ENCODE measurements around the gene PRKN.

The PRKN gene

GRCh38 chr6:161374971-161375873, 1352.3 kb downstream of the PRKN start:
- Histone ChIP-seq H3K9me3 (replicated peaks in 1 of 11) (no peaks in the 10 kb centered on the region), H3K36me3 (no peaks in the 10 kb centered on the region), H3K4me1 (peaks cover 0 to 20% (median 9%) of the 10 kb centered on the region in 10 experiments; a peak in 11 of 20 replicates), H4K20me1 (no peaks in the 10 kb centered on the region; a peak in 1 of 22 replicates), H3K9ac (peak overlapping the region in 1 of 11 experiments; percentile 11; a peak in 1 of 22 replicates), H3K4me3 (no peak overlapping the region), H3K27ac (peak overlapping the region in 2 of 11 experiments; percentile 35 to 43; a peak in 4 of 22 replicates), H3K4me2 (peak overlapping the region in 5 of 11 experiments; percentile 36 to 74 (median 70); a peak in 10 of 22 replicates), H3K27me3 (no peaks in the 10 kb centered on the region)
- peak in 1 of 11 experiments; percentile 30; a peak in 1 of 22 replicates for TF ChIP-seq Cebpa-rat (IDR thresholded peaks at IDR 0.05)

- no peak for TF ChIP-seq Cebpa-rat (IDR thresholded peaks at IDR 0.05)
- Histone ChIP-seq H3K9me3 (replicated peaks in 1 of 11) (no peaks in the 10 kb centered on the region), H3K4me2 (no peak overlapping the region), H3K4me3 (no peak overlapping the region), H3K36me3 (no peaks in the 10 kb centered on the region), H3K27ac (no peak overlapping the region), H3K4me1 (peaks cover 0 to 24% (median 12%) of the 10 kb centered on the region in 10 experiments; a peak in 11 of 20 replicates), H3K9ac (no peak overlapping the region), H3K27me3 (no peaks in the 10 kb centered on the region), H4K20me1 (no peaks in the 10 kb centered on the region; a peak in 1 of 22 replicates)
Observed at GRCh38 chr6:161373905-161374451, 1353.6 kb downstream of the PRKN start.

GRCh38 chr6:161372422-161372793, 1355.2 kb downstream of the PRKN start:
- Histone ChIP-seq H3K4me3 (no peak overlapping the region), H4K20me1 (no peaks in the 10 kb centered on the region; a peak in 1 of 22 replicates), H3K4me2 (no peak overlapping the region), H3K27me3 (no peaks in the 10 kb centered on the region), H3K36me3 (no peaks in the 10 kb centered on the region), H3K27ac (no peak overlapping the region), H3K4me1 (peaks cover 0 to 26% (median 12%) of the 10 kb centered on the region in 10 experiments; a peak in 11 of 20 replicates), H3K9ac (no peak overlapping the region), H3K9me3 (replicated peaks in 1 of 11) (no peaks in the 10 kb centered on the region)
- TF ChIP-seq Cebpa-rat (IDR thresholded peaks at IDR 0.05): no peak

- no peak for TF ChIP-seq Cebpa-rat (IDR thresholded peaks at IDR 0.05)
- H4K20me1 ChIP-seq: no peaks in the 10 kb centered on the region; a peak in 1 of 22 replicates
- H3K27me3 ChIP-seq: no peaks in the 10 kb centered on the region
- no peaks in the 10 kb centered on the region for H3K36me3 ChIP-seq
- no peak overlapping the region for H3K4me3 ChIP-seq
- peaks cover 0 to 22% (median 10%) of the 10 kb centered on the region in 10 experiments; a peak in 11 of 20 replicates for H3K4me1 ChIP-seq
- H3K9me3 ChIP-seq (replicated peaks in 1 of 11): no peaks in the 10 kb centered on the region
- H3K27ac ChIP-seq: peak overlapping the region in 2 of 11 experiments; percentile 34 to 65; a peak in 3 of 22 replicates
- no peak overlapping the region for H3K4me2 ChIP-seq
- H3K9ac ChIP-seq: no peak overlapping the region
Observed at GRCh38 chr6:161370880-161371279, 1356.7 kb downstream of the PRKN start.

- Histone ChIP-seq H3K4me2 (peak overlapping the region in 2 of 11 experiments; percentile 12 to 35; a peak in 2 of 22 replicates), H3K4me1 (peaks cover 0 to 9% (median 0%) of the 10 kb centered on the region in 10 experiments; a peak in 3 of 20 replicates), H3K4me3 (no peak overlapping the region), H3K36me3 (no peaks in the 10 kb centered on the region), H3K27ac (peak overlapping the region in 1 of 11 experiments; percentile 27; a peak in 1 of 22 replicates), H3K9ac (no peak overlapping the region), H3K9me3 (replicated peaks in 1 of 11) (peaks cover 0 to 5% (median under 1%) of the 10 kb centered on the region in 11 experiments; a peak in 6 of 22 replicates), H3K27me3 (no peaks in the 10 kb centered on the region), H4K20me1 (no peaks in the 10 kb centered on the region)
- peak in 8 of 11 experiments; percentile 30 to 77 (median 52); a peak in 10 of 22 replicates for TF ChIP-seq Cebpa-rat (IDR thresholded peaks at IDR 0.05)
Observed at GRCh38 chr6:161369339-161369738, 1358.2 kb downstream of the PRKN start.

- H3K4me3 ChIP-seq: no peak overlapping the region
- H3K27ac ChIP-seq: peak overlapping the region in 1 of 11 experiments; percentile 27; a peak in 1 of 22 replicates
- H4K20me1 ChIP-seq: no peaks in the 10 kb centered on the region
- peaks cover 0 to 9% (median 0%) of the 10 kb centered on the region in 10 experiments; a peak in 3 of 20 replicates for H3K4me1 ChIP-seq
- H3K36me3 ChIP-seq: no peaks in the 10 kb centered on the region
- TF ChIP-seq Cebpa-rat (IDR thresholded peaks at IDR 0.05): no peak
- H3K4me2 ChIP-seq: no peak overlapping the region; a peak in 1 of 22 replicates
- no peaks in the 10 kb centered on the region for H3K27me3 ChIP-seq
- H3K9ac ChIP-seq: no peak overlapping the region
- H3K9me3 ChIP-seq (replicated peaks in 1 of 11): peaks cover 6 to 13% (median 9%) of the 10 kb centered on the region in 11 experiments; a peak in 21 of 22 replicates
Observed at GRCh38 chr6:161368514-161368913, 1359.1 kb downstream of the PRKN start.

GRCh38 chr6:161367472-161367871, 1360.1 kb downstream of the PRKN start:
- no peak for TF ChIP-seq Cebpa-rat (IDR thresholded peaks at IDR 0.05)
- Histone ChIP-seq H3K27ac (no peak overlapping the region), H3K27me3 (no peaks in the 10 kb centered on the region), H3K9me3 (replicated peaks in 1 of 11) (peaks cover 16 to 24% (median 20%) of the 10 kb centered on the region in 11 experiments), H3K9ac (no peak overlapping the region), H3K4me2 (no peak overlapping the region), H3K4me1 (peaks cover 0 to 9% (median 0%) of the 10 kb centered on the region in 10 experiments; a peak in 3 of 20 replicates), H3K4me3 (no peak overlapping the region), H3K36me3 (no peaks in the 10 kb centered on the region), H4K20me1 (no peaks in the 10 kb centered on the region)

GRCh38 chr6:161366301-161366923, 1361.2 kb downstream of the PRKN start:
- Histone ChIP-seq H3K27ac (no peak overlapping the region), H3K4me2 (no peak overlapping the region), H3K27me3 (no peaks in the 10 kb centered on the region), H3K9me3 (replicated peaks in 1 of 11) (peaks cover 27 to 34% (median 30%) of the 10 kb centered on the region in 11 experiments), H3K4me1 (peaks cover 0 to 9% (median 0%) of the 10 kb centered on the region in 10 experiments; a peak in 2 of 20 replicates), H4K20me1 (no peaks in the 10 kb centered on the region), H3K9ac (no peak overlapping the region), H3K36me3 (0 out of 22 replicates have a peak, but pooled peaks cover 0 to 2% (median 0%) of the 10 kb centered on the region in 11 experiments), H3K4me3 (no peak overlapping the region)
- TF ChIP-seq Cebpa-rat (IDR thresholded peaks at IDR 0.05): no peak
